ENCODE data around the gene BMP6. TPM values are rescaled to one million over a fixed set of nuclear protein-coding genes. Genes with fewer than 3 reads are reported as not detected.

Gene BMP6
- total RNA-seq, 1 donor from 2014 or later: not detected

DNA sequence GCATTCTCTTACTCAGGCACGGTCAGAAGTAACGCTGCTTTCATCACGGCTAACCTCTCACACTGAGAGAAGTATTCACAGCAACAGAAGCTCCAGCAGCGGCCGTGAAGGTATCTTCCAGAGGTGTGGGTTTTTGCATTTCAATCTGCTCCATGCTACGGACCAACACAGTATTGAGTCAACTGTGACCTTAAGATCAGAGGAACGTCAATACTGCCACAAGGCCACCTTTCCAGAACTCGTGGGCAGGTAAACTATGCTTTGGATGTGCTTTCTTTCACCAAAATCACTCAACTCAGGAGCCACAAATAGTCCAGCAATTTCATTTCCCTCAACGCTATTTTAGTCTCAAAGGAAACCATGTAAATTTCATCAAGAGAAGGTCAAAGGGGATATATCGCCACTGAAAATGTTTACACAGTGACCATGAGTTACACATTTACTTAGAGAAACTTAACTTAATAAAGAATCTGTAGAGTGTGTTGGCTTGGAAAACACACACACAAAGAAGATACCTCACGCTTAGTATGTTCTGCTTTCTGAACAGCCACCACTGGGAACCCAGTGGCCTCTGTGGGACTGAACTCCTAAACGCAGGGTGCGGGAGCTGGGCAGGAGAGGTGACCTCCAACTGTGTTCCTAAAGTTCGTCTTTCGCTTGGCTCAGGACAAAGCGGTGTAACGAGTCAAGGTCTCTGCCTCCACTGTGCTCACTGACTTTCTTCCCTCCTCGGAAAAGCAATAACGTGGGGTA is 156.8 kb downstream of the BMP6 start:
- no peak overlapping the region for H3K27ac Mint-ChIP-seq (ENCODE audit: unreplicated experiment)

DNA sequence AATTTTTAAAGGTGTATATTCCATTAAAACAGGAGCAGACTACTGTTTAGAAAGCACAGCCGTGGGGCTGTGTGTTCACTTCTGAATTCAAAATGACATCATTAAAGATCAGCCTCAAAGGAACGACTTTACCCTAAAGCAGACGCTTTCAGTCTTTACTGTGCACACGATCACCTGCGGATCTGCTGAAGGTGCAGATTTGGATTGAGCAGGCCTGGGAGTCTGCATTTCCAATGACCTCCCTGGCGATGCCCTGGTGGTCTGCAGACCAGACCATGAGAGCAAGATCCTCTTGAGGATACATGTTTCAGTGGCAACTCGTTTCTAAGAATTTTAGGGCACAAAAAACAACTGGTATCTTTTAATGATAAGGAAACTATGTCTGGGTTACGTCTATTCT is 157.5 kb downstream of the BMP6 start:
- Mint-ChIP-seq H3K4me1 (ENCODE audit: unreplicated experiment) (no peaks in the 10 kb centered on the region), H3K9me3 (ENCODE audit: unreplicated experiment) (no peaks in the 10 kb centered on the region), H3K27me3 (ENCODE audit: unreplicated experiment) (no peaks in the 10 kb centered on the region), H3K36me3 (ENCODE audit: unreplicated experiment) (peaks cover 54% of the 10 kb centered on the region), H3K4me3 (ENCODE audit: unreplicated experiment) (no peak overlapping the region), H3K27ac (ENCODE audit: unreplicated experiment) (no peak overlapping the region)
- no peak for DNase-seq (ENCODE audit: extremely low spot score, unreplicated experiment)
- TF ChIP-seq, protein P1, sequence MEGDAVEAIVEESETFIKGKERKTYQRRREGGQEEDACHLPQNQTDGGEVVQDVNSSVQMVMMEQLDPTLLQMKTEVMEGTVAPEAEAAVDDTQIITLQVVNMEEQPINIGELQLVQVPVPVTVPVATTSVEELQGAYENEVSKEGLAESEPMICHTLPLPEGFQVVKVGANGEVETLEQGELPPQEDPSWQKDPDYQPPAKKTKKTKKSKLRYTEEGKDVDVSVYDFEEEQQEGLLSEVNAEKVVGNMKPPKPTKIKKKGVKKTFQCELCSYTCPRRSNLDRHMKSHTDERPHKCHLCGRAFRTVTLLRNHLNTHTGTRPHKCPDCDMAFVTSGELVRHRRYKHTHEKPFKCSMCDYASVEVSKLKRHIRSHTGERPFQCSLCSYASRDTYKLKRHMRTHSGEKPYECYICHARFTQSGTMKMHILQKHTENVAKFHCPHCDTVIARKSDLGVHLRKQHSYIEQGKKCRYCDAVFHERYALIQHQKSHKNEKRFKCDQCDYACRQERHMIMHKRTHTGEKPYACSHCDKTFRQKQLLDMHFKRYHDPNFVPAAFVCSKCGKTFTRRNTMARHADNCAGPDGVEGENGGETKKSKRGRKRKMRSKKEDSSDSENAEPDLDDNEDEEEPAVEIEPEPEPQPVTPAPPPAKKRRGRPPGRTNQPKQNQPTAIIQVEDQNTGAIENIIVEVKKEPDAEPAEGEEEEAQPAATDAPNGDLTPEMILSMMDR (IDR thresholded peaks at IDR 0.05): no peak

More for the DNA sequence above, 156.8 kb downstream of the BMP6 start:
- TF ChIP-seq, protein P1 (IDR thresholded peaks at IDR 0.05): no peak
- no peak overlapping the region for H3K4me3 Mint-ChIP-seq (ENCODE audit: unreplicated experiment)
- H3K36me3 Mint-ChIP-seq (ENCODE audit: unreplicated experiment): peaks cover 48% of the 10 kb centered on the region
- no peak for DNase-seq (ENCODE audit: extremely low spot score, unreplicated experiment)
- H3K4me1 Mint-ChIP-seq (ENCODE audit: unreplicated experiment): no peaks in the 10 kb centered on the region
- no peaks in the 10 kb centered on the region for H3K9me3 Mint-ChIP-seq (ENCODE audit: unreplicated experiment)
- H3K27me3 Mint-ChIP-seq (ENCODE audit: unreplicated experiment): no peaks in the 10 kb centered on the region

DNA sequence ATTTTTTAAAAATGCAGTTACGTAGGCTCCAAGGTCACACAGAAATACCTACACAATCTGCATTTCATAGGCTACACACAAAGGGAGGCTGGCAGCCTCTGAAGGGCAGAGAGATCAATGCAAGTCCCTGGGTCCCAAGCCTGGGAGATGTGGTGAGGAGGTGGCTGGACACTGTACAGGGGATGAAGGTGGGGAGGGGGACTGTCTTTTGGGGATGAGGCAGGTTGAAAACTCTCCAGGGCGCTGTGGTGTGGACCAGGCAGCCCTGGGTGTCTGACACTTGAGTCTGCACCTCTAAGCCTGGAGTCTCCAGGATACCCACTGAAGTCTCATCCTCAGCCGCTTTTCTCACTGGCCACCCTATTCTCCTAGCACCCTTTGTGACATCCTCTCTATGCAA is 160.2 kb downstream of the BMP6 start:
- H3K36me3 Mint-ChIP-seq (ENCODE audit: unreplicated experiment): peaks cover 61% of the 10 kb centered on the region
- no peaks in the 10 kb centered on the region for H3K9me3 Mint-ChIP-seq (ENCODE audit: unreplicated experiment)
- H3K27me3 Mint-ChIP-seq (ENCODE audit: unreplicated experiment): no peaks in the 10 kb centered on the region
- H3K27ac Mint-ChIP-seq (ENCODE audit: unreplicated experiment): no peak overlapping the region
- TF ChIP-seq, protein P1 (IDR thresholded peaks at IDR 0.05): no peak
- DNase-seq (ENCODE audit: extremely low spot score, unreplicated experiment): no peak
- H3K4me1 Mint-ChIP-seq (ENCODE audit: unreplicated experiment): no peaks in the 10 kb centered on the region
- no peak overlapping the region for H3K4me3 Mint-ChIP-seq (ENCODE audit: unreplicated experiment)

GRCh38 chr6:7887278-7887991 is 161.5 kb downstream of the BMP6 start:
- H3K36me3 Mint-ChIP-seq (ENCODE audit: unreplicated experiment): peaks cover 60% of the 10 kb centered on the region
- H3K27me3 Mint-ChIP-seq (ENCODE audit: unreplicated experiment): no peaks in the 10 kb centered on the region
- no peaks in the 10 kb centered on the region for H3K9me3 Mint-ChIP-seq (ENCODE audit: unreplicated experiment)
- TF ChIP-seq, protein P1 (IDR thresholded peaks at IDR 0.05): no peak
- no peak overlapping the region for H3K4me3 Mint-ChIP-seq (ENCODE audit: unreplicated experiment)
- DNase-seq (ENCODE audit: extremely low spot score, unreplicated experiment): no peak
- no peaks in the 10 kb centered on the region for H3K4me1 Mint-ChIP-seq (ENCODE audit: unreplicated experiment)
- no peak overlapping the region for H3K27ac Mint-ChIP-seq (ENCODE audit: unreplicated experiment)
